ENCODE measurements around the gene DOLPP1.

DOLPP1 gene

DNA sequence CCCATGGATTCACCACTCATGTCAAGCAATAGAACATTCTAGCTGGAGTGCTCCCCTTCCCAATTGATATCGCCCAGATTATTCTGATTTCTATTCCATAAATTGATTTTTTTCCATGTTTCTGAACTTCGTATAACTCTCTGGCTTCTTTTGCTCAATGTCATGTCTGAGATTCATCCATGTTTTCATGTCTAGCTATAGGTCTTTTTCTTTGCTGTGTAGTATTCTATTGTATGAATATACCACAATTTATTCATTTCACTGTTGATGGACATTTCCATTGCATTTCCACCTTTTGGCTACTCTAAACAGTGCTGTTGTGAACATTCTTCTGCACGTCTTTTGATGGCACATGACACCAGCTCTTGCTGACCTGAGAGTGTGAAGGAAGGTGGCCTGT is 49.9 kb downstream of the DOLPP1 start:
- Histone ChIP-seq H3K36me3 (replicated peaks; ENCODE audit: low read depth, low read length) (peaks cover 30% of the 10 kb centered on the region), H3K4me3 (ENCODE audit: low read length) (no peak overlapping the region)

DNA sequence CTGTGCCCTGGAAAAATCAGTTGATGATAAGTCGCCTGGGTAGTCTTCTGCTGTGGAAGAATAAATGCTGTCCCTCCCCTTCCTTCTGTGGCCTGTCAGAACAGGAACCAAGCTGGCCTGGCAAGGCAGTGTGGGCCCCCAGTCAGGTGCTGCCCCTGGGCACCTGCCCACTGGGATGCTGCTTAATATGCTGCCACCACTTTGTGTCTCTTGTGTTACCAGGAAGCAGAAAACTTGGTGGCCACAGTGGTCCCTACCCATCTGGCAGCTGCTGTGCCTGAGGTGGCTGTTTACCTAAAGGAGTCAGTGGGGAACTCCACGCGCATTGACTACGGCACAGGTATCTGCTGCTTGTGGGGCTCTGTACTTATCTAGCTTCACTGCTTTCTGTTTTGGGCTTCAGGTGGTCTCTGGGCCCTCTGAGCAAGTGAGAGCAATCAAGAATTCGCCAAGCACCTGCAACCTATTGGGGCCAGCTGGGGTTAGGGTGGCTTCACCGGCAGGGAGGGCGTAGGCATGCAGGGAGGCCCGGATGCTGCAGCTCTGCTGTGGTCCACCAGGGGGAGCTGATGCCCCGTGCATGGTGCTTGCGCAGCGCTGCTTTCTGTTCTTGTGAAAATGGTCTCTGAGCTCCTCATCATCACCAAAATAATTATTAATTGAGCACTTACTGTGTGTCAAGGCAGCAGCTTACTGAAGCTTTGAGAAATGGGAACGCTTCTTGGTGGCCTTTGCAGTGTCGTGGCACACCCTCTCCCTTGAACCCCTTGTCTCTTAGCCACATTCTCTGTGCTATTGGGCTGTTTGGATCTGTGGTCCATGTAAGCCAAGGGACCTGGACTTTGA is 50.6 kb downstream of the DOLPP1 start:
- Histone ChIP-seq H4K20me1 (ENCODE audit: insufficient read depth, low read length) (peaks cover 11% of the 10 kb centered on the region; the same call in 1 of the 2 replicates), H3K9ac (ENCODE audit: low read length) (no peak overlapping the region), H3K36me3 (replicated peaks; ENCODE audit: low read depth, low read length) (peaks cover 34% of the 10 kb centered on the region), H3K9me3 (ENCODE audit: insufficient read depth, low read length) (no peaks in the 10 kb centered on the region), H3K4me2 (ENCODE audit: low read length) (peak overlapping the region; percentile 51), H2AFZ (ENCODE audit: low read depth, low read length) (no peak overlapping the region), H3K27ac (ENCODE audit: low read length) (peak overlapping the region; percentile 37), H3K4me3 (ENCODE audit: low read length) (no peak overlapping the region), H3K79me2 (ENCODE audit: low read length) (no peaks in the 10 kb centered on the region), H3K27me3 (ENCODE audit: low read depth, low read length) (no peaks in the 10 kb centered on the region), H3K4me1 (ENCODE audit: low read length) (peaks cover 10% of the 10 kb centered on the region)
- TF ChIP-seq, protein P1, sequence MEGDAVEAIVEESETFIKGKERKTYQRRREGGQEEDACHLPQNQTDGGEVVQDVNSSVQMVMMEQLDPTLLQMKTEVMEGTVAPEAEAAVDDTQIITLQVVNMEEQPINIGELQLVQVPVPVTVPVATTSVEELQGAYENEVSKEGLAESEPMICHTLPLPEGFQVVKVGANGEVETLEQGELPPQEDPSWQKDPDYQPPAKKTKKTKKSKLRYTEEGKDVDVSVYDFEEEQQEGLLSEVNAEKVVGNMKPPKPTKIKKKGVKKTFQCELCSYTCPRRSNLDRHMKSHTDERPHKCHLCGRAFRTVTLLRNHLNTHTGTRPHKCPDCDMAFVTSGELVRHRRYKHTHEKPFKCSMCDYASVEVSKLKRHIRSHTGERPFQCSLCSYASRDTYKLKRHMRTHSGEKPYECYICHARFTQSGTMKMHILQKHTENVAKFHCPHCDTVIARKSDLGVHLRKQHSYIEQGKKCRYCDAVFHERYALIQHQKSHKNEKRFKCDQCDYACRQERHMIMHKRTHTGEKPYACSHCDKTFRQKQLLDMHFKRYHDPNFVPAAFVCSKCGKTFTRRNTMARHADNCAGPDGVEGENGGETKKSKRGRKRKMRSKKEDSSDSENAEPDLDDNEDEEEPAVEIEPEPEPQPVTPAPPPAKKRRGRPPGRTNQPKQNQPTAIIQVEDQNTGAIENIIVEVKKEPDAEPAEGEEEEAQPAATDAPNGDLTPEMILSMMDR (IDR thresholded peaks at IDR 0.05; ENCODE audit: low read depth, low read length) = peak; percentile 95
- TF ChIP-seq EZH2phosphoT487 (IDR thresholded peaks at IDR 0.05; ENCODE audit: low read depth) = no peak

More for the DNA sequence above, 49.9 kb downstream of the DOLPP1 start:
- no peak for TF ChIP-seq EZH2phosphoT487 (IDR thresholded peaks at IDR 0.05; ENCODE audit: low read depth)
- TF ChIP-seq, protein P1 (IDR thresholded peaks at IDR 0.05; ENCODE audit: low read depth, low read length) = no peak
- Histone ChIP-seq H3K4me2 (ENCODE audit: low read length) (no peak overlapping the region), H4K20me1 (ENCODE audit: insufficient read depth, low read length) (peaks cover 11% of the 10 kb centered on the region; the same call in 1 of the 2 replicates), H3K27ac (ENCODE audit: low read length) (peak overlapping the region; percentile 37; the same call in 1 of the 2 replicates), H3K4me1 (ENCODE audit: low read length) (peaks cover 10% of the 10 kb centered on the region), H3K79me2 (ENCODE audit: low read length) (no peaks in the 10 kb centered on the region), H3K27me3 (ENCODE audit: low read depth, low read length) (no peaks in the 10 kb centered on the region), H3K9ac (ENCODE audit: low read length) (no peak overlapping the region), H3K9me3 (ENCODE audit: insufficient read depth, low read length) (no peaks in the 10 kb centered on the region), H2AFZ (ENCODE audit: low read depth, low read length) (no peak overlapping the region)

DNA sequence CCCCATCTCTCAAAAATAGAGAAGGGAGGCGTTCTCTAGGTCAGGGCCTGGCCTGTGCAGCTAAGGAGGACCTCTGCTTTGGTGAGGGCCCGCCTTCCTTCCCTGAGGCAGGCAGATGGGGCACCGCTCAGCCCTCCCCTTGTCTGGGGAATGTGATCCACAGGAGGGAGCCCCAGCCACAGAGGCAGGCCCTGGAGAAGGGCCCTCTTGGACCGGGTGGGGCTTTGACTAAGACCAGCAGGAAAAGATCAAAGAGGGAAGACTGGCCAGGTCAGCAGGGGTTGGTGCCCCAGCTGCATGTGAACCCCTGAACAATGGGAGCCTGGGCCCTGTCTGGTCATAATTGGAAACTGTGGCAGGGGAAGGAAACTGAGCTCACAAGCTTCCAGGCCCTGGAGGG is 52.2 kb downstream of the DOLPP1 start:
- H4K20me1 ChIP-seq (ENCODE audit: insufficient read depth, low read length) = peaks cover 11% of the 10 kb centered on the region; the same call in 1 of the 2 replicates
- peaks cover 40% of the 10 kb centered on the region for H3K36me3 ChIP-seq (replicated peaks; ENCODE audit: low read depth, low read length)
- TF ChIP-seq, protein P1 (IDR thresholded peaks at IDR 0.05; ENCODE audit: low read depth, low read length) = no peak
- no peak for TF ChIP-seq EZH2phosphoT487 (IDR thresholded peaks at IDR 0.05; ENCODE audit: low read depth)
- no peaks in the 10 kb centered on the region for H3K27me3 ChIP-seq (ENCODE audit: low read depth, low read length)
- H3K4me1 ChIP-seq (ENCODE audit: low read length) = peaks cover 10% of the 10 kb centered on the region
- H3K9me3 ChIP-seq (ENCODE audit: insufficient read depth, low read length) = no peaks in the 10 kb centered on the region
- no peak overlapping the region for H2AFZ ChIP-seq (ENCODE audit: low read depth, low read length)
- H3K4me3 ChIP-seq (ENCODE audit: low read length) = no peak overlapping the region
- no peaks in the 10 kb centered on the region for H3K79me2 ChIP-seq (ENCODE audit: low read length)
- no peak overlapping the region for H3K9ac ChIP-seq (ENCODE audit: low read length)
- no peak overlapping the region for H3K4me2 ChIP-seq (ENCODE audit: low read length)
- no peak overlapping the region for H3K27ac ChIP-seq (ENCODE audit: low read length)

DNA sequence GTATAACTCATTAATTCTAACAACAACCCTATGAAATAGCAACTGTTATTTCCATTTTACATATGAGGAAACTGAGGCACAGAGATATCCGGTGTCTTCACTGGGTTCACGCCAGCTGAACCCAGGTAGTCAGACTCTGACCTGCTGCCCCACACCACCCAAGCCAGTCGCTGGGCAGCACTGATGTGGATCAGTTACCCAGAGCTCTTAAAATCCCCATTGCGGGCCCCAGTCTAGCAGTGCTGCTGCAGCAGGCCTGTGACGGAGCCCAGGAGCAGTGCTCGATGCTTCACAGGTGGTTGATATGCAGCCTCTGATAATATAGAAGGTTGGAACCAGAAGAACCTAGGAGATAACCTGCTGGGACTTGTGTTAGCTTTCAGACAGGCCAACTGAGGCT is 54.6 kb downstream of the DOLPP1 start:
- H2AFZ ChIP-seq (ENCODE audit: low read depth, low read length) = no peak overlapping the region
- H3K27ac ChIP-seq (ENCODE audit: low read length) = no peak overlapping the region
- no peaks in the 10 kb centered on the region for H3K79me2 ChIP-seq (ENCODE audit: low read length)

More for the DNA sequence above, 54.6 kb downstream of the DOLPP1 start:
- Histone ChIP-seq H3K9me3 (ENCODE audit: insufficient read depth, low read length) (no peaks in the 10 kb centered on the region), H3K27me3 (ENCODE audit: low read depth, low read length) (no peaks in the 10 kb centered on the region), H4K20me1 (ENCODE audit: insufficient read depth, low read length) (peaks cover 11% of the 10 kb centered on the region; the same call in 1 of the 2 replicates), H3K36me3 (replicated peaks; ENCODE audit: low read depth, low read length) (peaks cover 35% of the 10 kb centered on the region), H3K4me3 (ENCODE audit: low read length) (no peak overlapping the region), H3K9ac (ENCODE audit: low read length) (no peak overlapping the region), H3K4me2 (ENCODE audit: low read length) (no peak overlapping the region), H3K4me1 (ENCODE audit: low read length) (peaks cover 25% of the 10 kb centered on the region)
- TF ChIP-seq EZH2phosphoT487 (IDR thresholded peaks at IDR 0.05; ENCODE audit: low read depth) = no peak
- TF ChIP-seq, protein P1 (IDR thresholded peaks at IDR 0.05; ENCODE audit: low read depth, low read length) = no peak

All from OCI-LY3 (cell line).